GM23338 (cell line): ENCODE measurements around the gene MATCAP1.

ENCODE experiments used
- TF ChIP-seq, protein P1 (sequence below): IDR thresholded peaks from 2 replicates; pipeline ENCODE4 v1.6.1; 2016; ENCODE audit warnings: antibody characterized with exemption
- TF ChIP-seq, protein P2 (sequence below), 2 experiments: fragments of 200-600 bp in 1 of 2; sonication (generic) in 1 of 2; conservative IDR thresholded peaks; 2 replicates each; pipeline versions ENCODE4 v1.5.1 to v1.6.1; 2016 to 2017; ENCODE audit warnings: antibody characterized with exemption in 2 of 2, low read depth in 2 of 2, mild to moderate bottlenecking in 2 of 2, moderate library complexity in 1 of 2

DNA sequence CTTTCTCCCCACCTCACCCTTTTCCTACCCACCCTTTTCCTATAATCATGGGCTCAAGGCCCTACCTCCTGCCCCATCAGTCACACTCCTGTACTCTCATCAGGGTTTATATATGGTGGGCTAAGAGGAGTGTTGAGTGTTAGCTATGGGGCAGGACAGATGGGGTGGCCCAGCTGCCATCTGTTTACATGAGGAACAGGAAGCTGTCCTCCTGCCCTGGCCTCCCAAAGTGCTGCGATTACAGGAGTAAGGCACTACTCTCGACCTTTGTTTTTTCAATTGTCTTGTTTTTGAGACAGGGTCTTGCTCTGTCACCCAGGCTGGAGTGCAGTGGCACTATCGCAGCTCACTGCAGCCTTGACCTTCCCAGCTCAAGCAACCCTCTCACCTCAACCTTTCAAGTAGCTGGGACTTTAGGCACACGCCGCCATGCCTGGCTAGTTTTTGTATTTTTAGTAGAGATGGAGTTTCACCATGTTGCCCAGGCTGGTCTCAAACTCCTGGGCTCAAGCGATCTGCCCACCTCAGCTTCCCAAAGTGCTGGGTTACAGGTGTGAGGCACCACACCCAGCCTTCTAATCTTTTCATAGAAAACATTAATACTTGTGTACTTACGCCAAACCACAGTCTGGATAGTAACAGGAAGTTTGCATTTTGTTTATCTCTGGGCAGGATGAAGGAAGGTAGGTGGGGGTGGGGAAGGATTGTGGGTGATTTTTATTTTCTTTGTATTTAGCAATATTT lies 25.7 kb downstream of the MATCAP1 start:
- TF ChIP-seq, protein P1, sequence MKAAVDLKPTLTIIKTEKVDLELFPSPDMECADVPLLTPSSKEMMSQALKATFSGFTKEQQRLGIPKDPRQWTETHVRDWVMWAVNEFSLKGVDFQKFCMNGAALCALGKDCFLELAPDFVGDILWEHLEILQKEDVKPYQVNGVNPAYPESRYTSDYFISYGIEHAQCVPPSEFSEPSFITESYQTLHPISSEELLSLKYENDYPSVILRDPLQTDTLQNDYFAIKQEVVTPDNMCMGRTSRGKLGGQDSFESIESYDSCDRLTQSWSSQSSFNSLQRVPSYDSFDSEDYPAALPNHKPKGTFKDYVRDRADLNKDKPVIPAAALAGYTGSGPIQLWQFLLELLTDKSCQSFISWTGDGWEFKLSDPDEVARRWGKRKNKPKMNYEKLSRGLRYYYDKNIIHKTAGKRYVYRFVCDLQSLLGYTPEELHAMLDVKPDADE, result no peak
- TF ChIP-seq, protein P2, sequence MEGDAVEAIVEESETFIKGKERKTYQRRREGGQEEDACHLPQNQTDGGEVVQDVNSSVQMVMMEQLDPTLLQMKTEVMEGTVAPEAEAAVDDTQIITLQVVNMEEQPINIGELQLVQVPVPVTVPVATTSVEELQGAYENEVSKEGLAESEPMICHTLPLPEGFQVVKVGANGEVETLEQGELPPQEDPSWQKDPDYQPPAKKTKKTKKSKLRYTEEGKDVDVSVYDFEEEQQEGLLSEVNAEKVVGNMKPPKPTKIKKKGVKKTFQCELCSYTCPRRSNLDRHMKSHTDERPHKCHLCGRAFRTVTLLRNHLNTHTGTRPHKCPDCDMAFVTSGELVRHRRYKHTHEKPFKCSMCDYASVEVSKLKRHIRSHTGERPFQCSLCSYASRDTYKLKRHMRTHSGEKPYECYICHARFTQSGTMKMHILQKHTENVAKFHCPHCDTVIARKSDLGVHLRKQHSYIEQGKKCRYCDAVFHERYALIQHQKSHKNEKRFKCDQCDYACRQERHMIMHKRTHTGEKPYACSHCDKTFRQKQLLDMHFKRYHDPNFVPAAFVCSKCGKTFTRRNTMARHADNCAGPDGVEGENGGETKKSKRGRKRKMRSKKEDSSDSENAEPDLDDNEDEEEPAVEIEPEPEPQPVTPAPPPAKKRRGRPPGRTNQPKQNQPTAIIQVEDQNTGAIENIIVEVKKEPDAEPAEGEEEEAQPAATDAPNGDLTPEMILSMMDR (conservative IDR thresholded peaks at IDR 0.05; ENCODE audit: low read depth in 2 of 2), result no peak
